HG03103 (cell line): Measurements from ENCODE around the gene HPSE.
A peak's percentile ranks its signal among the peaks of the same experiment; 100 is the strongest.
"Not testable (repeated sequence)": the region's sequence is repeated elsewhere in the genome, so short reads cannot be mapped to it uniquely, and the experiment has no call there.

Source experiments
- ATAC-seq: cut with Tn5 transposase; IDR thresholded peaks from one replicate; pipeline ENCODE4 v1.9.1; 2021; ENCODE audit warnings: low read depth; ENCODE audit not compliant: unreplicated experiment

Gene HPSE

GRCh38 chr4:83335701-83336100, 1.1 kb upstream of the HPSE start:
- ATAC-seq, result no peak

GRCh38 chr4:83331956-83332355, 2.7 kb downstream of the HPSE start:
- no peak for ATAC-seq

GRCh38 chr4:83329521-83330110, 5.0 kb downstream of the HPSE start:
- no peak for ATAC-seq

- ATAC-seq, result no peak
Measured at GRCh38 chr4:83328521-83329187, 6.0 kb downstream of the HPSE start.

DNA sequence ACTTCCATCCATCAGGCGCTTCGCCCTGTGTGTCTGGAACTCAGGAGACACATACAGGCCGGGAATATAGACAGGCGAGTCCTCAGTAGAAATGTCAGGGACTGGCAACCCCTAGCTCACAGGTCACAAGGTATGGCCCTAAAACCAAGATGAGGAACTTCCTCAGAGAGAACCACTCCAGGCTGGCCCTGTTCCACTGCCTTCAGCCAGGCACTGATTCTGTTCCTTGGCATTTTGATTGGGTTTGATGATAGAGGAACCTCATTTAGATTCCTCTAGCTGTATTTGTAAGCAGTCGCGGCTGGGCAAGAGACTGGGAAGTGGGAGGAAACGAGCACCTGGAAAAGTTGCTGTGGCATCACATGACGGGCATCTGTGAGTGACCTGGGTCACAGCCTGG, 8.1 kb downstream of the HPSE start:
- no peak for ATAC-seq

DNA sequence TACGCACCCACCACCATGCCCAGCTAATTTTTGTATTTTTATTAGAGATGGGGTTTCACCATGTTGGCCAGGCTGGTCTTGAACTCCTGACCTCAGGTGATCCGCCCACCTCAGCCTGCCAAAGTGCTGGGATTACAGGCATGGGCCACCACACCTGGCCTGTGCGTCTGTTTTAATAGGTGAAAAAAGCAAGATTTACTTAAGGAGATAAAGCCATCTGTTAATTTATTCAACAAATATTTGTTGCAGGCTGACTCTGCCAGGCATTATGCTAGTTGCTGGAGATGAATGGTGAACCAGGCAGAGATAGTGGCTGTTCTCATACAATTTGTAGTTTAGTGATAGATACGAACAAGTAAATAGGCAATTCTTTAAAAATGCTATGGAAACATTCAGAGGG, 9.3 kb downstream of the HPSE start:
- ATAC-seq, result not testable (repeated sequence)

DNA sequence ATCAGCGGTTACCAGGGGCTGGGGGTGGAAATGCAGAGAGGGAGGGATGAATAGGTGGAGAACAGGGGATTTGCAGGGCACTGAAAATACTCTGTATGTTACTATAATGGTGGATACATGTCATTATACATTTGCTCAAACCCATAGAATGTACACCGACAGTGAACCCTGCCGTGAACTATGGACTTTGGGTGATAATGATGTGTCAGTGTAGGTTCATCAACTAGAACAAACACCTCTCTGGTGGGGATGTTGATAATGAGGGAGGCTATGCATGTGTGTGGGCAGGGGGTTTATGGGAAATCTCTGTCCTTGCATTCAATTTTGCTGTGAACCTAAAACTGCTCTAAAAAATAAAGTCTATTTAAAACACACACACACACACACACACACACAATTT, 11.5 kb downstream of the HPSE start:
- no peak for ATAC-seq

DNA sequence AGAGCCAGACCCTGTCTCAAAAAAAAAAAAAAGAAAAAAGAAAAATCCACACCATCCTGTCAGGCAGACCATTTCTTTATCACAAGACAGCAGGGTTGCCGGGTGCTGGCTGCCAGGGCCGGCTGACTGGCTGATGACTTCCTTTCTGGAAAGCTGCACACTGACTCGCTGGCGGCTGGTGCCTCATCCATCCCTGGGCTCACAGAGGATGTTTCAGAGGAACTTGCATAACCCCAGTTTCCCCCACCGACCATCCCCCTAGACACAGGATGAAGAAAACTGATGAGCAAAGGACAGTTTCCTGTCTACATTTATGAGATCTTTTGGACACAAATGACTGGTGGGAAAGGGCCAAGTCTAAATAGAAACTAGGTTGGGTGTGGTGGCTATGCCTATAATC, 14.1 kb downstream of the HPSE start:
- no peak for ATAC-seq

DNA sequence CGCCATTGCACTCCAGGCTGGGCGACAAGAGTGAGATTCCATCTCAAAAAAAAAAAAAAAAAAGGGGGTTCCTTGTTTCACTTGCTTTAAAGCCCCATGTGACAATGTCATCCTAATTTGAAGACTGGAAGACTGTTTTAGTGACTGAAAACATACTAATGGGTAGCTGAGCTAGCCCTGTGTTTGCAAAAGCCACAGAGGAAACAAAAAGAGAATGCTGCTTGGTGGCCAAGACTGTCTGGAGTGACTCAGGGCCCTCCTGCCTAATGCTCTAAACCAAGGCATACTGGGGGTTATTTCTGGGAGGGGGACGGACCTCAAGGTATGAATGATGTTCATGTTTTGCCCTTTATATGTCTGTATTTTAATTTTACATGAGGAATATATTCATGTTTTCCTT, 16.0 kb downstream of the HPSE start:
- ATAC-seq, result no peak

GRCh38 chr4:83317671-83318070, 17.0 kb downstream of the HPSE start:
- no peak for ATAC-seq

DNA sequence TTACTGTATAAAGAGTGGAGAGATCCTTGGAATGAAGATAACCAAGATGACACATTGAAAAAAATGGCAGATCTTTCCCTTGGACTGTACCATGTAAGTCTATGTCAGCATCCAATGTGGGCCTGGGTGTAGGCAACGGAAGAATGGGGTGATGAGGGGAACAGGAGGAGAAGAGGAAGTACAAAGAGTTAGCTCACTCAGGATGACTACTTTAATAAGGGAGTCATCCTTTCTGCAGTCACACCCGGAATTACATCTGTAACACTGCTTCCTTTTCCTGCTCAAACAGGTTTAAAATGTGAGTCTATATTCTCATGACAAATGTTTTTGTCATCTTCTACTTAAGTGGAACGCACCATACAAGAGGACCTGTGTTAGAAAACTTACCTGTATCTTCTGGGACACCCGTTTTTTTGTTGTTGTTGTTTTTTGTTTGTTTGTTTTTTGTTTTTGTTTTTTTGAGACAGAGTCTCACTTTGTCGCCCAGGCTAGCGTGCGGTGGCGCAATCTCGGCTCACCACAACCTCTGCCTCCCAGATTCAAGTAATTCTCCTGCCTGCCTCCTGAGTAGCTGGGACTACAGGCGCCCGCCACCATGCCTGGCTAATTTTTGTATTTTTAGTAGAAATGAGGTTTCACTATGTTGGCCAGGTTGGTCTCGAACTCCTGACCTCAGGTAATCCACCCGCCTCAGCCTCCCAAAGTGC, 18.0 kb downstream of the HPSE start:
- no peak for ATAC-seq

DNA sequence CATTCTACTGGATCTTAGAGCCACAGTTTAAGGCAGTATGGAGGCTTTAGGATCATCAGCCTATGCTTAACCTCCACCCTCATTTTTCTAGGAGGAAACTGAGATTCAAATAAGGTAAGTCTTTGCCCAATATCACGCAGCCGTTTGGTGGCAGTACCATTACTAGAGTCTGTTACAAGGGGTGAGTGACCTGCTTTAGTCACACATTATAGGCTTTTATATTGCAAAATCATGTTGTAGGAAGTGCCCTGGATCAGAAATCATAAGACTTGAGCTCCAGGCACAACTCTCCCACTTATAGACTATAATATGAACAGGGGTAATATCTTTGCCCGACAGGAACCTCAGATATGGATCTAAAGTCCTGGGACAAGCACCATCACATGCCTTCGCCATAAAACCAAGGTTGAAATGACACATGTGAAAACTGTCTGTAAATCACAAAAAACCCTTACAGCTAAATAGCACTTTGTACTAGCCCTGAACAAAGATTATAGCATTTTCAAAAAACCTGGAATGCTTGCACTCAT, 19.2 kb downstream of the HPSE start:
- ATAC-seq, result no peak

DNA sequence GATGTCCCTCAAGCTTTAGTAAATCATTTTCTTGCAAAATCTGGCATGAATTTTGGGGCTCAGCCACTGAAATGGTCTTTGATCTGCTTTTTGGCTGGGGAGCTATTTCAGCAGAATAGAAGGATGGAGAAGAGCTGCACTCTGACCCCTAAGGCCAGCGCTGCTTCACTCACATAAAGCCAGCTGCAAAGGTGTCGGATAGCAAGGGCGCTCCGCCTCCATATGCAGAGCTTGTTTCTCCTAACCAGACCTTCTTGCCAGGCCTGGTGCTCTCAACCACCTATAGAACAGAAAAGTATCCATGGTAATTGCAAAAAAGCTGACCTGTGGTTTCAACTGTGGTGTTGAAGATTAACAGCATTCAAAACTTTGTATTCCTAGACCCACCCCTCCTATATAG, 26.0 kb downstream of the HPSE start:
- no peak for ATAC-seq

DNA sequence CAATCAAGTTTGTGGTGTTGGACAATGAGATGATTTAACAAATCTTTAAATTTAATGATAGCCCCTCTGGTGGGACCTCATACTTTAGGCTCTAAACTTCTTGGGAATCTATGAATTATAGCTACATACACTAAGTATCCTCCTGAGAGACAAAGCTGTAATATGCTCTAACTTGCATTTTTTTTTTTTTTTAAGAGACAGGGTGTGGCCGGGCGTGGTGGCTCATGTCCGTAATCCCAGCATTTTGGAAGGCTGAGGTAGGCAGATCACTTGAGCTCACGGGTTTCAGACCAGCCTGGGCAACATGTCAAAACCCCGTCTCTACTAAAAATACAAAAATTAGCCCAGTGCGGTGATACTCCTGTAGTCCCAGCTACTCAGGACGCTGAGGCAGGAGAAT, 26.7 kb downstream of the HPSE start:
- ATAC-seq, result no peak

DNA sequence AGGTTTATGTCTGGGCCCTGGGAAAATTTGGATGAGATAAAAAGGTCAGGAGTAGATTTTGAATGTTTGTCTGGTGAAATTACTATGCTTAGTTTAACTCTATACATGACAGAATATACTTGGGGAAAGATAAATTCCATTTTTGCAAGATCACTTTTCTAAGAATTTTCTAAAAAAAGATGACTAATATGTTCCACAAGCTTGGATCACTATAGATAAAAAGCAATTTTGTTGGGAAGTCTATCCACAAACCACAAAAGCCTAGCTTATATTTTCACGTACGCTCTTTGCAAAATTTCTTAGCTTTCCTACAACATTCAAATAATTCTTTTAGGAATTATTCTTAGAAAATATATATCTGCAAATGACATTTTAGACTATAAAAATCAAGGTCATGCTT, 29.5 kb downstream of the HPSE start:
- ATAC-seq, result no peak

- peak; percentile 79 for ATAC-seq
Measured at GRCh38 chr4:83297548-83298260, 36.9 kb downstream of the HPSE start.

DNA sequence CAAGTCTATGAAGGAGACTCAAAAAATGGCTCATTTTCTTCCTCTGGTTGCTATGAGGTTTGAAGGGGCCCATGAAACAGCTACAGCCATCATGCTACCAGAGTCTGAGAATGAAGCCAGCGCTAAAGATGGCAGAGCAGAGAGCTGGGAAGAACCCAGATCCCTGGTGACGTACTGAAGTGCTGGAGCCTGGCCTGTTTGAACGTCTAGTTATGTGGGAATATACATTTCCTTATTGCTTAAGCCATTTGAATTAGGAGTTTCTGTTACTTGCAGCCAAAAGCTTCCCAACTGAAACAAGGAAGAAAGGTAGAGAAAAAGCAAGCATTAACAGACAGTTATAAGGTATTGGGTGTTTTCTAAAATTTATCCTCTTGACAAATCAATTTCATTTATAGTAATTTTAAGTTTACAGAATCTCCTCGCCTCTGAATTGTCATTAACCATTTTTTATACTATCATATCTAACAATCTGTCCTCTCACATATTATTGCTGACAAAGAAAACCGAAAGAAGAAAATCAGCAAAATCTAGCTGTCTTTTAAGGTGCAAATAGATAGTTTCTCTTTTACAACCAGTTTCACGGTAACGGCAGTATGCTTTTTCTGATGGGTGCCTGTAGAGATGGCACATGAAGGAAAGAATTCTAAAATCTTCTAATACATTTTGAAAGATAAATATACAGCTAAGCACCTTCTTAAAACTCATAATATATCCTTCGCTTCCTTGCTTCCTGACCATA, 41.2 kb downstream of the HPSE start:
- no peak for ATAC-seq

GRCh38 chr4:83290059-83290774, 44.4 kb downstream of the HPSE start:
- ATAC-seq, result not testable (repeated sequence)

DNA sequence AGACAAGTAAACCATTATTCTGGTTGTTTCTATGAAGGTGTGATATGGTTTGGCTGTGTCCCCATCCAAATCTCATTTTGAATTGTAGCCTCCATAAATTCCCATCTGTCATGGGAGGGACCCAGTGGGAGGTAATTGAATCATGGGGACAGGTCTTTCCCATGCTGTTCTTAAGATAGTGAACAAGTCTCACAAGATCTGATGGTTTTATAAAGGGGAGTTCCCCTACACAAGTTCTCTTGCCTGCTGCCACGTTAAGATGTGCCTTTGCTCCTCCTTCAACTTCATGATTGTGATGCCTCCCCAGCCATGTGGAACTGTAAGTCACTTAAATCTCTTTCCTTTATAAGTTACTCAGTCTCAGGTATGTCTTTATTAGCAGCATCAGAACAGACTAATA, 46.3 kb downstream of the HPSE start:
- not testable (repeated sequence) for ATAC-seq

GRCh38 chr4:83285055-83285407, 49.6 kb downstream of the HPSE start:
- ATAC-seq, result no peak
